Right ventricle myocardium superior (tissue), 1 donor: Measurements from ENCODE around the gene OR51I2. TPM values are rescaled to one million over a fixed set of nuclear protein-coding genes. Genes with fewer than 3 reads are reported as not detected.

ENCODE experiments used
- ATAC-seq: fragments of 200-7000 bp; cut with Tn5 transposase; one replicate; pipeline ENCODE4 v1.9.1; 2020; ENCODE audit warnings: mild to moderate bottlenecking; ENCODE audit not compliant: poor library complexity
- DNase-seq: peaks from one replicate; pipeline ENCODE4 v3.0.0-alpha.2; 2020
- intact Hi-C: fragments of 100-400 bp; cut with DNase I; formaldehyde crosslinking; loops from one replicate; pipeline ENCODE4 v1.11.2; 2022
- total RNA-seq: library from RNA; stranded (reverse); fragmentation: NEBNext Ultra II Directional; extraction: Animal tissue kit (Norgen Biotek cat#: 25700); gene quantifications from one replicate; pipeline ENCODE4 v1.2.1, GENCODE V29; 2021
- donor health status: DM: no; HTN: yes; CAD: no; lungs with severe emphysema.

OR51I2 gene
- total RNA-seq, 1 donor from 2014 or later, result not detected

GRCh38 chr11:5500393-5500801 lies 51.3 kb downstream of the OR51I2 start:
- intact Hi-C loops, result no loop called here
- no peak for DNase-seq
- no peak for ATAC-seq

DNA sequence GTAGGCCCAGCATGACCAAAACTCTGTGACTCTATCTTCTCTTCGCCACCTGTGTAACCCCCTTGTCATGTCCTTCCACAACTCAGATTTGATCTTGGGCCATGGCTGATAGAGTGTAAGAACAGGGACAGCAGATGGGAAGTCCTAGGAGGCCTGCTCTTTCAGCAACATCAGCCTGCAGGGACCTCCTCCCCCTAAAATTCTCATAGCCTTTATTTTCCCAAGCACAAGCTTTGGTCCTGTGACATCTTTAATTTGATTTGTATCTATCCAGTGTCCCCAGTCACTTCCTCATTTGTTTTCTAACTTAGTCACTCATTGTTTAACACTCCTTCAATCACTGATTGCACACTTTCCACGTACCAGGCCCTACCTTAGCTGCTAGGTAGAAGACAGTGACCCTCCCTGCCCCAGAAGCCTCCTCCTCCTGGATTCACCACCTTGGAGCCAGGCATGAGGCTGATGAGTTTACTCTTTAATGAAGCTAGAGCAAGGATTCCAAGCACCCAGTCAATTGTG lies 55.3 kb downstream of the OR51I2 start:
- intact Hi-C loops, result no loop called here
- no peak for ATAC-seq
- no peak for DNase-seq

- intact Hi-C loops, result no loop called here
- DNase-seq (no peak), ATAC-seq (no peak)
Measured at GRCh38 chr11:5505363-5506048, 56.4 kb downstream of the OR51I2 start.

Other genes with a start within 250 kb of the OR51I2 start
- gene OR51V1, start 248.6 kb upstream of the OR51I2 start, total RNA-seq, result not detected
- 121 TPM for gene HBB, start 222.3 kb upstream of the OR51I2 start, total RNA-seq
- gene HBD, start 214.8 kb upstream of the OR51I2 start, total RNA-seq, result not detected
- not detected for gene HBG1, start 199.5 kb upstream of the OR51I2 start, total RNA-seq
- gene HBG2, start 194.5 kb upstream of the OR51I2 start, total RNA-seq, result not detected
- not detected for gene HBE1, start 179.4 kb upstream of the OR51I2 start, total RNA-seq
- not detected for gene OR51B4, start 147.4 kb upstream of the OR51I2 start, total RNA-seq
- gene OR51B2, start 125.0 kb upstream of the OR51I2 start, total RNA-seq, result not detected
- gene OR51B5, start 105.8 kb upstream of the OR51I2 start, total RNA-seq, result not detected
- not detected for gene OR51B6, start 97.8 kb upstream of the OR51I2 start, total RNA-seq
- gene OR51M1, start 65.5 kb upstream of the OR51I2 start, total RNA-seq, result not detected
- not detected for gene OR51Q1, start 27.2 kb upstream of the OR51I2 start, total RNA-seq
- gene OR51I1, start 7.8 kb upstream of the OR51I2 start, total RNA-seq, result not detected
- gene OR52D1, start 39.4 kb downstream of the OR51I2 start, total RNA-seq, result not detected
- gene UBQLN3, start 60.6 kb downstream of the OR51I2 start, total RNA-seq, result not detected
- not detected for gene UBQLNL, start 67.4 kb downstream of the OR51I2 start, total RNA-seq
- gene OR52H1, start 99.2 kb downstream of the OR51I2 start, total RNA-seq, result not detected
- gene OR52B6, start 131.6 kb downstream of the OR51I2 start, total RNA-seq, result not detected
- gene TRIM6, start 147.3 kb downstream of the OR51I2 start, total RNA-seq, result 0.91 TPM
- gene TRIM34, start 175.7 kb downstream of the OR51I2 start, total RNA-seq, result 1.6 TPM
- 8.1 TPM for gene TRIM5, start 235.8 kb downstream of the OR51I2 start, total RNA-seq
- 18.2 TPM for gene TRIM22, start 240.5 kb downstream of the OR51I2 start, total RNA-seq